Measurements from ENCODE around the gene BTBD2. TPM values are rescaled to one million over a fixed set of nuclear protein-coding genes. Genes with fewer than 3 reads are reported as not detected.
A peak's percentile ranks its signal among the peaks of the same experiment; 100 is the strongest.

Gene BTBD2
- polyA plus RNA-seq, 1 donor from 2014 or later = 46.1 TPM

GRCh38 chr19:1942934-1943555, 72.5 kb downstream of the BTBD2 start:
- no peaks in the 10 kb centered on the region for H3K36me3 ChIP-seq (ENCODE audit: insufficient read depth, low read length)
- no peaks in the 10 kb centered on the region for H3K27me3 ChIP-seq (ENCODE audit: insufficient read depth, low read depth, low read length)
- no peaks in the 10 kb centered on the region for H3K9me3 ChIP-seq (ENCODE audit: low read length)
- peaks cover 48% of the 10 kb centered on the region for H3K79me2 ChIP-seq (replicated peaks; ENCODE audit: insufficient read depth, low read length)
- TF ChIP-seq TAF1 (IDR thresholded peaks at IDR 0.05; ENCODE audit: low read depth) (no peak), MXI1 (conservative IDR thresholded peaks at IDR 0.05; ENCODE audit: poor library complexity, severe bottlenecking) (no peak), EZH2 (IDR thresholded peaks at IDR 0.05; ENCODE audit: borderline replicate concordance, insufficient read depth, low read length, poor library complexity, severe bottlenecking) (no peak), CTCF (IDR thresholded peaks at IDR 0.05; ENCODE audit: poor library complexity, severe bottlenecking) (no peak), POLR2AphosphoS5 (IDR thresholded peaks at IDR 0.05) (peak; percentile 34), SMC3 (conservative IDR thresholded peaks at IDR 0.05; ENCODE audit: poor library complexity) (no peak), REST (IDR thresholded peaks at IDR 0.05; ENCODE audit: borderline replicate concordance) (no peak), RAD21 (conservative IDR thresholded peaks at IDR 0.05) (no peak)
- no peaks in the 10 kb centered on the region for H4K20me1 ChIP-seq (ENCODE audit: insufficient read depth)
- H3K9me2 ChIP-seq (ENCODE audit: insufficient read depth, low read length) = no peaks in the 10 kb centered on the region
- H3K4me2 ChIP-seq (ENCODE audit: low read length) = peak overlapping the region; percentile 88
- H3K27ac ChIP-seq (ENCODE audit: low read length) = peak overlapping the region; percentile 78
- H3K4me3 ChIP-seq (ENCODE audit: low read length) = peak overlapping the region; percentile 90
- H2AFZ ChIP-seq (ENCODE audit: low read depth, low read length) = no peak overlapping the region
- H3F3A ChIP-seq (ENCODE audit: insufficient read depth, low read length, poor library complexity, severe bottlenecking) = peaks cover 5% of the 10 kb centered on the region
- H3K9ac ChIP-seq (ENCODE audit: low read length) = peak overlapping the region; percentile 88

- Histone ChIP-seq H3K9me3 (ENCODE audit: low read length) (no peaks in the 10 kb centered on the region), H3K9ac (ENCODE audit: low read length) (peak overlapping the region; percentile 88), H3K36me3 (ENCODE audit: insufficient read depth, low read length) (no peaks in the 10 kb centered on the region), H3F3A (ENCODE audit: insufficient read depth, low read length, poor library complexity, severe bottlenecking) (peaks cover 5% of the 10 kb centered on the region), H4K20me1 (ENCODE audit: insufficient read depth) (no peaks in the 10 kb centered on the region), H3K4me2 (ENCODE audit: low read length) (peak overlapping the region; percentile 88), H3K9me2 (ENCODE audit: insufficient read depth, low read length) (no peaks in the 10 kb centered on the region), H3K79me2 (replicated peaks; ENCODE audit: insufficient read depth, low read length) (peaks cover 42% of the 10 kb centered on the region), H3K27ac (ENCODE audit: low read length) (peak overlapping the region; percentile 78), H3K4me3 (ENCODE audit: low read length) (peak overlapping the region; percentile 90), H3K27me3 (ENCODE audit: insufficient read depth, low read depth, low read length) (no peaks in the 10 kb centered on the region), H2AFZ (ENCODE audit: low read depth, low read length) (no peak overlapping the region)
- TF ChIP-seq SMC3 (conservative IDR thresholded peaks at IDR 0.05; ENCODE audit: poor library complexity) (no peak), EZH2 (IDR thresholded peaks at IDR 0.05; ENCODE audit: borderline replicate concordance, insufficient read depth, low read length, poor library complexity, severe bottlenecking) (no peak), CTCF (IDR thresholded peaks at IDR 0.05; ENCODE audit: poor library complexity, severe bottlenecking) (no peak), RAD21 (conservative IDR thresholded peaks at IDR 0.05) (no peak), MXI1 (conservative IDR thresholded peaks at IDR 0.05; ENCODE audit: poor library complexity, severe bottlenecking) (peak; percentile 51), POLR2AphosphoS5 (IDR thresholded peaks at IDR 0.05) (peak; percentile 30), EP300 (conservative IDR thresholded peaks at IDR 0.05; ENCODE audit: poor library complexity, severe bottlenecking) (no peak), TAF1 (IDR thresholded peaks at IDR 0.05; ENCODE audit: low read depth) (no peak), REST (IDR thresholded peaks at IDR 0.05; ENCODE audit: borderline replicate concordance) (peak; percentile 22)
These were observed 73.2 kb downstream of the BTBD2 start for GRCh38 chr19:1942078-1942933.

All from neural cell (in vitro differentiated cells).